GM12878 (cell line): Measurements from ENCODE around the gene MGAT4B.
A peak's percentile ranks its signal among the peaks of the same experiment; 100 is the strongest.

Source experiments
- CTCF ChIP-seq, 3 experiments: IDR thresholded peaks in 2 of 3; conservative IDR thresholded peaks in 1 of 3; 2 replicates each; pipeline ENCODE4 v1.5.1; 2011; ENCODE audit warnings: low read depth in 3 of 3, low read length in 3 of 3, mild to moderate bottlenecking in 3 of 3, control low read depth in 2 of 3, moderate library complexity in 2 of 3, inconsistent platforms in 1 of 3, mixed read lengths in 1 of 3; ENCODE audit not compliant: control insufficient read depth in 2 of 3, insufficient read depth in 1 of 3; ENCODE audit errors: extremely low read depth in 1 of 3
- IKZF1 ChIP-seq: fragments of 450-650 bp; conservative IDR thresholded peaks from 2 replicates; pipeline ENCODE4 v1.6.1; 2017; ENCODE audit warnings: antibody characterized with exemption, mild to moderate bottlenecking
- KAT2A ChIP-seq: conservative IDR thresholded peaks from 2 replicates; pipeline ENCODE4 v1.6.1; 2011; ENCODE audit warnings: low read depth, low read length; ENCODE audit not compliant: control insufficient read depth
- MXI1 ChIP-seq: fragments of 150-350 bp; IDR thresholded peaks from 2 replicates; pipeline ENCODE4 v1.6.1; 2011; ENCODE audit warnings: low read depth, mild to moderate bottlenecking, inconsistent platforms, low read length, improper control_type of control experiment
- POLR2A ChIP-seq: IDR thresholded peaks from 2 replicates; pipeline ENCODE4 v1.6.1; 2011; ENCODE audit warnings: low read depth, mild to moderate bottlenecking, low read length
- POLR2AphosphoS5 ChIP-seq: IDR thresholded peaks from 2 replicates; pipeline ENCODE4 v1.6.1; 2011; ENCODE audit warnings: mild to moderate bottlenecking, low read length, inconsistent platforms
- YY1 ChIP-seq: IDR thresholded peaks from 2 replicates; pipeline ENCODE4 v1.6.1; 2011; ENCODE audit warnings: low read depth, mild to moderate bottlenecking, low read length
- TF ChIP-seq, protein P1 (sequence below): fragments of 450-650 bp; IDR thresholded peaks from 2 replicates; pipeline ENCODE4 v1.6.1; 2018; ENCODE audit warnings: mild to moderate bottlenecking, low read depth, moderate library complexity; ENCODE audit not compliant: partially characterized antibody

GRCh38 chr5:179803651-179804554 lies 2.8 kb downstream of the MGAT4B start:
- no peak for TF ChIP-seq MXI1
- no peak for TF ChIP-seq IKZF1
- no peak for TF ChIP-seq POLR2AphosphoS5
- no peak for TF ChIP-seq CTCF (IDR thresholded peaks at IDR 0.05 in 2 of 3, conservative IDR thresholded peaks at IDR 0.05 in 1 of 3; ENCODE audit: control insufficient read depth in 2 of 3, extremely low read depth in 1 of 3, insufficient read depth in 1 of 3, low read depth in 3 of 3, low read length in 3 of 3)
- TF ChIP-seq, protein P1, sequence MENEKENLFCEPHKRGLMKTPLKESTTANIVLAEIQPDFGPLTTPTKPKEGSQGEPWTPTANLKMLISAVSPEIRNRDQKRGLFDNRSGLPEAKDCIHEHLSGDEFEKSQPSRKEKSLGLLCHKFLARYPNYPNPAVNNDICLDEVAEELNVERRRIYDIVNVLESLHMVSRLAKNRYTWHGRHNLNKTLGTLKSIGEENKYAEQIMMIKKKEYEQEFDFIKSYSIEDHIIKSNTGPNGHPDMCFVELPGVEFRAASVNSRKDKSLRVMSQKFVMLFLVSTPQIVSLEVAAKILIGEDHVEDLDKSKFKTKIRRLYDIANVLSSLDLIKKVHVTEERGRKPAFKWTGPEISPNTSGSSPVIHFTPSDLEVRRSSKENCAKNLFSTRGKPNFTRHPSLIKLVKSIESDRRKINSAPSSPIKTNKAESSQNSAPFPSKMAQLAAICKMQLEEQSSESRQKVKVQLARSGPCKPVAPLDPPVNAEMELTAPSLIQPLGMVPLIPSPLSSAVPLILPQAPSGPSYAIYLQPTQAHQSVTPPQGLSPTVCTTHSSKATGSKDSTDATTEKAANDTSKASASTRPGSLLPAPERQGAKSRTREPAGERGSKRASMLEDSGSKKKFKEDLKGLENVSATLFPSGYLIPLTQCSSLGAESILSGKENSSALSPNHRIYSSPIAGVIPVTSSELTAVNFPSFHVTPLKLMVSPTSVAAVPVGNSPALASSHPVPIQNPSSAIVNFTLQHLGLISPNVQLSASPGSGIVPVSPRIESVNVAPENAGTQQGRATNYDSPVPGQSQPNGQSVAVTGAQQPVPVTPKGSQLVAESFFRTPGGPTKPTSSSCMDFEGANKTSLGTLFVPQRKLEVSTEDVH: no peak
- TF ChIP-seq KAT2A: no peak
- TF ChIP-seq POLR2A: peak; percentile 51; the same call in 1 of the 2 replicates
- TF ChIP-seq YY1: no peak
